ENCODE measurements around the gene RSPO1. TPM values are rescaled to one million over a fixed set of nuclear protein-coding genes. Genes with fewer than 3 reads are reported as not detected.

RSPO1 gene
- total RNA-seq, 1 donor from 2014 or later = 1.4 TPM

DNA sequence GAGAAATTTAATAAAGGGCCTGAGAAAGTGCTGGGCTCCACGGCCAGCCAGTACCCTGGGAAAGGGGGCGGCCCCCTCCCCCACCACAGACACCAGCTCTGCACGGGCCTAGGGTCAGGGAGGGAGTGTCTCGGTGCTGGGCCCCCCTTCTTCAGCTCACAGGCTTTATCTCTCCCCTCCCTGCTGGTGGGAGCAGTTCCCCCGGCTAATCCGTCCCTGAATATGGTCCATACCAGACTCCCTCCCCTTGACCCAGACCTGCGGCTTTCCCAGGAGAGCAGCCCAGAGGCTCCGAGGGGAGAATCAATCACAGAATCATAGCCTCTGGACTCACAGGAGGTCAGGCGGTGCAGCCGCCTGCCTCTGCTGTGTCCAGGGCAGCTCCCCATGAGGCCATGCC lies 26.0 kb upstream of the RSPO1 start:
- Mint-ChIP-seq H3K4me1 (ENCODE audit: unreplicated experiment) (peaks cover 10% of the 10 kb centered on the region), H3K4me3 (no peak overlapping the region), H3K27me3 (peaks cover 29% of the 10 kb centered on the region), H3K9me3 (no peaks in the 10 kb centered on the region), H3K27ac (no peak overlapping the region), H3K36me3 (no peaks in the 10 kb centered on the region)
- DNase-seq (ENCODE audit: extremely low spot score, unreplicated experiment) = no peak
- no peak for TF ChIP-seq CTCF (conservative IDR thresholded peaks at IDR 0.05)

DNA sequence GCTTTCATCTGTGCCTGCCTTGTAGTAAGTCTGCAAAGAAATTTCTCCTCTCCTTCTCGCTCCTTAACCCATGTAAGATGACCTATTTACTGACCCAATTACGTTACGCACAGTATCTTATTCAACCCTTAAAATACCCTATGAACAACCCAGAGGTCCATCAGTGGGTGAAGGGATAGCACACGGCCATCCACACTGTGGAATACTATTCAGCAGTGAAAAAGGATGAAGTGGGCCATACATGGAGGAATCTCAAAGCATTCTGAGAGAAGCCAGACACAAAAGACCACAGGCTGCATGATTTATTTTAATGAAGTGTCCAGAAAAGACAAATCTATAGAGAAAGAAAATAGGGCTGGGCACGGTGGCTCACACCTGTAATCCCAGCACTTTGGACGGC lies 23.8 kb upstream of the RSPO1 start:
- Mint-ChIP-seq H3K27me3 (peaks cover 21% of the 10 kb centered on the region), H3K4me1 (ENCODE audit: unreplicated experiment) (peaks cover 10% of the 10 kb centered on the region), H3K27ac (no peak overlapping the region), H3K36me3 (no peaks in the 10 kb centered on the region), H3K4me3 (no peak overlapping the region), H3K9me3 (no peaks in the 10 kb centered on the region)
- no peak for DNase-seq (ENCODE audit: extremely low spot score, unreplicated experiment)
- TF ChIP-seq CTCF (conservative IDR thresholded peaks at IDR 0.05) = no peak

DNA sequence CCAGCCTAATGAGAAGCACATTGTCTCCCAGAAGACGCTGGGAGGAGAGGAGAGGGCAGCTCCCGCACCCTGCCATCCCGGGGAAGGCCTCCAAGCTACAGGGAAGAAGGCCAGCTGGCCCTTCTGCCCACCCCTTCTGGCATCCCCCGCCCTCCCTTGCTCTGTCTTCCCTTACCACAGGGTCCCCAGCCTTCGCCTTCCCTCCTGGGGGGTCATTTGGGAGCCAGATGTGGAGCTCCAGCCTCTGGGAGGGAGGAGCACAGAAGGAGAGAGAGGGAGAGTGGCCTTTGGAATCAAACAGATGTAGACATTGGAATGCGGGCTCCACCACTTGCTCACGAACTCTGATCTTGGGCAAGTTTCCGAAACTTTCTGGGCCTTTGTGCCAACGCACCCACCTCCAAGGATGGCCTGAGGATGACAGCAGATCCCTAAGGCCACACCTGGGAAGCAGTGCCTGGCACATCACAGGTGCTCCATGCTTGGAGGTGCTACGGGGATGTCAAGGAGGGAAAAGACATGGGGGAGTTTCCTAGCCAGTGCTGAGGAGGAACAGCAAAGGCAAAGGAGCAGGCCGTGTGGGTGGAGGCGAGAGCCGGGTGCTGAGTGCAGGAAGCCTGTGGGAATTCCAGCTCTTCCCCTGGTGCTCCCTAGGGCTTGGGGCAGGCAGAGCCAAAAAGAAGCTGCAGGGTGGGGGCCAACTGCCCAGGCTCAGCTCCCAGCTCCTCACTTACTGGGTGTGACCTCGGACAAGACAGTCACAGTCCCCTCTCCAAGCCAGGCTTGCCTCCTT lies 23.1 kb upstream of the RSPO1 start:
- Mint-ChIP-seq H3K27me3 (peaks cover 21% of the 10 kb centered on the region), H3K36me3 (no peaks in the 10 kb centered on the region), H3K9me3 (no peaks in the 10 kb centered on the region), H3K4me1 (ENCODE audit: unreplicated experiment) (peaks cover 5% of the 10 kb centered on the region), H3K4me3 (no peak overlapping the region), H3K27ac (no peak overlapping the region)
- no peak for DNase-seq (ENCODE audit: extremely low spot score, unreplicated experiment)
- no peak for TF ChIP-seq CTCF (conservative IDR thresholded peaks at IDR 0.05)

- no peak for TF ChIP-seq CTCF (conservative IDR thresholded peaks at IDR 0.05)
- Mint-ChIP-seq H3K36me3 (no peaks in the 10 kb centered on the region), H3K4me3 (no peak overlapping the region), H3K9me3 (no peaks in the 10 kb centered on the region), H3K4me1 (ENCODE audit: unreplicated experiment) (peaks cover 9% of the 10 kb centered on the region), H3K27me3 (peaks cover 22% of the 10 kb centered on the region), H3K27ac (no peak overlapping the region)
- DNase-seq (ENCODE audit: extremely low spot score, unreplicated experiment) = no peak
Measured at GRCh38 chr1:37656881-37657280, 22.2 kb upstream of the RSPO1 start.

GRCh38 chr1:37656026-37656425 lies 21.3 kb upstream of the RSPO1 start:
- DNase-seq (ENCODE audit: extremely low spot score, unreplicated experiment) = no peak
- Mint-ChIP-seq H3K27me3 (peaks cover 24% of the 10 kb centered on the region), H3K36me3 (no peaks in the 10 kb centered on the region), H3K27ac (no peak overlapping the region), H3K9me3 (no peaks in the 10 kb centered on the region), H3K4me1 (ENCODE audit: unreplicated experiment) (peaks cover 14% of the 10 kb centered on the region), H3K4me3 (no peak overlapping the region)
- no peak for TF ChIP-seq CTCF (conservative IDR thresholded peaks at IDR 0.05)
